Measurements from ENCODE around the gene MACROD2. TPM values are rescaled to one million over a fixed set of nuclear protein-coding genes. Genes with fewer than 3 reads are reported as not detected.

The MACROD2 gene
- total RNA-seq, 4 donors from 2014 or later = 2.1 to 28.1 (median 12.6) TPM

DNA sequence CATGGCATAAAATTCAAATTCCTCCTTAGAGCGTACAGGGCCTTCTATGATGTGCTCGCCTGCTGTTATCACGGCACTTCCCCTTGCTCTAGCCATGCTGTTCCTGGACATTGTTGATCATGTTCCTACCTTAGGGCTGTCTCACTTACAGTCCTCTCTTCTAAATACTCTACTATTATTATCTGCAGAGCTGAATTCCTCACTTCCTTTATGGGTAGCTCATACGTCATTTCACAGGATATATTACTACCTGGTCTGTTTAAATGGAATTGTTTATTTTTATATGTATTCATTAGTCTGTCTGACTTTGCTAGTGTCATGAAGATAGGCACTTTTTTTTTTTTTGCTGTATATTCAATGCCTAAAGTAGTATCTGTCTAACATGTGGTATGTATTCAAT, 436.8 kb downstream of the MACROD2 start:
- Histone ChIP-seq H3K27ac (no peak overlapping the region), H3K36me3 (no peaks in the 10 kb centered on the region), H3K4me1 (no peaks in the 10 kb centered on the region), H3K4me3 (no peak overlapping the region), H3K27me3 (no peaks in the 10 kb centered on the region), H3K9me3 (no peaks in the 10 kb centered on the region)
- no peak for DNase-seq
- TF ChIP-seq, protein P1, sequence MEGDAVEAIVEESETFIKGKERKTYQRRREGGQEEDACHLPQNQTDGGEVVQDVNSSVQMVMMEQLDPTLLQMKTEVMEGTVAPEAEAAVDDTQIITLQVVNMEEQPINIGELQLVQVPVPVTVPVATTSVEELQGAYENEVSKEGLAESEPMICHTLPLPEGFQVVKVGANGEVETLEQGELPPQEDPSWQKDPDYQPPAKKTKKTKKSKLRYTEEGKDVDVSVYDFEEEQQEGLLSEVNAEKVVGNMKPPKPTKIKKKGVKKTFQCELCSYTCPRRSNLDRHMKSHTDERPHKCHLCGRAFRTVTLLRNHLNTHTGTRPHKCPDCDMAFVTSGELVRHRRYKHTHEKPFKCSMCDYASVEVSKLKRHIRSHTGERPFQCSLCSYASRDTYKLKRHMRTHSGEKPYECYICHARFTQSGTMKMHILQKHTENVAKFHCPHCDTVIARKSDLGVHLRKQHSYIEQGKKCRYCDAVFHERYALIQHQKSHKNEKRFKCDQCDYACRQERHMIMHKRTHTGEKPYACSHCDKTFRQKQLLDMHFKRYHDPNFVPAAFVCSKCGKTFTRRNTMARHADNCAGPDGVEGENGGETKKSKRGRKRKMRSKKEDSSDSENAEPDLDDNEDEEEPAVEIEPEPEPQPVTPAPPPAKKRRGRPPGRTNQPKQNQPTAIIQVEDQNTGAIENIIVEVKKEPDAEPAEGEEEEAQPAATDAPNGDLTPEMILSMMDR (IDR thresholded peaks at IDR 0.05) = no peak
- no peak for TF ChIP-seq POLR2A (IDR thresholded peaks at IDR 0.05)
- intact Hi-C loops (cut with DNase I; ENCODE audit: low total_unique reads) = no loop called here

DNA sequence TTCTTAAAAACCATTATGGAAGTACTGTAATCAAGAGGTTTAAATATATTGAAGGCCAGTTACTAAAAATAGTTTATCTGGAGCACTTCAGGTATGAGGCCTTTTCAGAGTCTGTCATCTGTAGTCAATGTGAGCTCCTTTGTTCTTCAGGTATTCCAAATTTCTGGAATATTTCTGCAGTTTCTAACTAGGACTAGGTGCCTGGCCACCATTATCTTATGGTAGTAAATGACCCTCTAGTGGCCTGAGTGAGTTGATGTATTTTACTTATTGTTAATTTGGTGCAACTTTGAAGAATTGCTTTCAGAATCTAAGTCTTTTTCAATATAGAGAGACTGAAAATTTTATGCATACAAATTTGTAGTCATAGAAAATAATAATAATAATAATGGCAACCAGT, 437.3 kb downstream of the MACROD2 start:
- intact Hi-C loops (cut with DNase I; ENCODE audit: low total_unique reads) = no loop called here
- Histone ChIP-seq H3K36me3 (no peaks in the 10 kb centered on the region), H3K27me3 (no peaks in the 10 kb centered on the region), H3K4me1 (no peaks in the 10 kb centered on the region), H3K27ac (no peak overlapping the region), H3K4me3 (no peak overlapping the region), H3K9me3 (no peaks in the 10 kb centered on the region)
- no peak for DNase-seq
- TF ChIP-seq, protein P1 (IDR thresholded peaks at IDR 0.05) = no peak

DNA sequence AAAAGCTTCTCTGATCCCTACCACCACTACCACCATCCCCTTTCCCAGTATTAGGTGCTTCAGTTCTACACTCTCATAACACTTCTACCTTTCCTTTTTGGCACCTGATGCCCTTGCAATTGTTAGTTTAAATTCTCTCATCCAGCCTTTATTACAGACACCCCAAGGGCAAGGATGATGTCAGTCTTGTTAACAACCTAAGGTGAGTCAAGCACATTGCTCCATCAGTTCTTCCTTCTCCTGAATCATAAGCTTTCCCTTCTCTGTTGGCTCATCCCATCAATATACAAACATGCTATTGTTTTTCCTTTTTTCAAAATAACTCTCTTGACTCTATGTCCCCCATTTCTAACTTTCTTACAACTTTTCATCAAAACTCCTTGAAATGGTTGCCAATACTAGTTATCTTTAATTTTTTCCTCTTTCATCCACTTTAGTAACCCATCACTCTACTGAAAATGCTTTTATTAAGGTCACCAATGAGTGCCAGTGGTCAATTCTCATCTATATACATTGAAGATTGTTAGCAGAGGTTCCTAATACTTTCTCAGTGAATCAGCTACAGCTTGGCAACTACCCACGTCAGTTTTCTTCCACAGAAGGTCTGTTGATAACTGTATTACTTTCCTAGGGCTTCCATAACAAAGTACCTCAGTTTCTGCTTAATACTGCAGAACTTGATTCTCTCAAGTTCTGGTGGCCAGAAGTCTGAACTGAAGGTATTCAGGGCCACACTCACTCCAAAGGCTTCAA, 439.2 kb downstream of the MACROD2 start:
- Histone ChIP-seq H3K27me3 (no peaks in the 10 kb centered on the region), H3K27ac (no peak overlapping the region), H3K9me3 (no peaks in the 10 kb centered on the region), H3K4me1 (no peaks in the 10 kb centered on the region), H3K36me3 (no peaks in the 10 kb centered on the region), H3K4me3 (no peak overlapping the region)
- DNase-seq = no peak
- intact Hi-C loops (cut with DNase I; ENCODE audit: low total_unique reads) = no loop called here
- TF ChIP-seq POLR2A (IDR thresholded peaks at IDR 0.05) = no peak
- TF ChIP-seq, protein P1 (IDR thresholded peaks at IDR 0.05) = no peak

DNA sequence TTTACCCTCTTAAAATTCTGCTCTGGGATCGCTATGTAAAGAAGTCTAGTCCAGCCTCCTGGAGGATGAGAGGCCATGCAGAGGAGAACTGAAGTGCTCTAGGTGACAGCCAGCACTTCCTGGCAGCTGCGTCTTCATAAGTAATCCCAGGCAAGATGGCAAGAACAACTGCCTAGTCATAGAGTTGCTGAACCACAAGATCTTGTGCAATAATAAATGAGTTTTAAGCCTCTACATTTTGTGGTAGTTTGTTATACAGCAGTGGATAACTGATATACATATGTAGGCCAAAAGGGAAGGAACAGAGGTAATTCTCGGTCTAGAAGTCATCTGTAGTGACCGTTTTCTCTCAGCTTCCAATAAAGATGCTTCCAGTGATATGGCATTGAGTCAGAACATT, 445.9 kb downstream of the MACROD2 start:
- Histone ChIP-seq H3K27me3 (no peaks in the 10 kb centered on the region), H3K4me3 (no peak overlapping the region), H3K27ac (no peak overlapping the region), H3K9me3 (no peaks in the 10 kb centered on the region), H3K36me3 (no peaks in the 10 kb centered on the region), H3K4me1 (no peaks in the 10 kb centered on the region)
- DNase-seq = no peak
- intact Hi-C loops (cut with DNase I; ENCODE audit: low total_unique reads) = no loop called here
- TF ChIP-seq, protein P1 (IDR thresholded peaks at IDR 0.05) = no peak
- no peak for TF ChIP-seq POLR2A (IDR thresholded peaks at IDR 0.05)

DNA sequence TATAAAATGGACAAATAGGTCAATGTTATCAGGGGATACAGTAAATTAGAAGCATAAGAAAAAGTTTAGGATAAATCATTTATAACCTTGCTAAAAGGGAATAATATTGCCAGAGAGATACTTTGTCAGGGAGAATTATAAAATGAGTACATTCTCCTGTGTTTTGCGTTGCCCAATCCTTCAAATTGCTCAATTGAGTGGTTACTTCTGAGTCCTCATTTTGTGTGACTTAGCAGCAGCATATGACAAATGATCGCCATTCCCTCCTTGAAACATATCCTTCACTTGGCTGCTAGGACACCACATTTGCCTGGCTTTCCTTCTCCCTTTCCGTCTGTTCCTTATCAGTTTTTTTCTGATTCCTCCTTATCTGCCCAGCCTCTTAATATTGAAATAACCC, 448.8 kb downstream of the MACROD2 start:
- Histone ChIP-seq H3K4me1 (no peaks in the 10 kb centered on the region), H3K4me3 (no peak overlapping the region), H3K27ac (no peak overlapping the region), H3K27me3 (no peaks in the 10 kb centered on the region), H3K36me3 (no peaks in the 10 kb centered on the region), H3K9me3 (no peaks in the 10 kb centered on the region)
- TF ChIP-seq, protein P1 (IDR thresholded peaks at IDR 0.05) = no peak
- no peak for TF ChIP-seq POLR2A (IDR thresholded peaks at IDR 0.05)
- no peak for DNase-seq
- intact Hi-C loops (cut with DNase I; ENCODE audit: low total_unique reads) = no loop called here

All from uterus (tissue), 4 donors.